GM19455 (cell line): ENCODE measurements around the gene CDC42EP3.

Experiments
- ATAC-seq: cut with Tn5 transposase; IDR thresholded peaks from one replicate; pipeline ENCODE4 v1.9.1; 2021; ENCODE audit not compliant: unreplicated experiment

CDC42EP3 gene, protein sequence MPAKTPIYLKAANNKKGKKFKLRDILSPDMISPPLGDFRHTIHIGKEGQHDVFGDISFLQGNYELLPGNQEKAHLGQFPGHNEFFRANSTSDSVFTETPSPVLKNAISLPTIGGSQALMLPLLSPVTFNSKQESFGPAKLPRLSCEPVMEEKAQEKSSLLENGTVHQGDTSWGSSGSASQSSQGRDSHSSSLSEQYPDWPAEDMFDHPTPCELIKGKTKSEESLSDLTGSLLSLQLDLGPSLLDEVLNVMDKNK

DNA sequence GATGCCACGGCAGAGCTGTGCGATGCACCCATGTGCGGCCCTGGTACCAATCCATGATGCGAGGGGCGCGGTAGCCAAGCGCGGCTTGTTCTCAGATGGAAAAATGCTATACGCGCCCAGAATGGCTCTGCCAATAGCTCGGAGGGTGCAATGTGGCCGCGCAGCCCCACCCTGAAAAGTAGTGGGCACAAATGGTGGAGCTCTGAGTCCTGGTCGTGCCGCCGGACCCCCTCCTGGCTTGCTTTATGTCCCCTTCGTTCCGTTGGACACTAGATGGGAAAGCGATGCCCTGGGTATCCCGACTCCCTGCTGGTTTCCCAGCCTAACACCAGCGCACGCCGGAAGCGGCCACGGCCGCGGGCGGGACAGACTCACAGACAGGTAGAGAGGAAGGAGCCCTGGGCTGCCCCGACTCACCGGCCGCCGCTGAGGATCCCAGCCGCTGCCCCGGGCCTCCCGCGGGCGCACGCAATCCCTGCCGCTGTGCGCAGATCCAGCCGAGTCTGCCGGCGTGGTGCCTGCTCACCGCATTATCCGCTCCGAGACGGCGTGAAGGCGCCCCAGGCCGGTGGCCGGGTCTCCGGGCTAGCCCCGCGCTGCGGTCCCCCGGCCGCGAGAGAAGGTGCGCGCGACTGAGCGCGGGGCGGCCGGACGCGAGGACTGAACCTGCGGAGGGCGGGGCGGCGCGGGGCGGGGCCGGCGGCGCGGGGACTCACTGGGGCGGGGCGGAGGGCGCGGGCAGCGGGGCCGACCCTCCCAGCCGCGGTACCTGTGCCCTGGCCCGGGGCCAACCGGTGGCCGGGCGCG is at the start of gene CDC42EP3:
Gene CDC42EP3, minus strand, starts transcription at position 634 of the 807 bp plus-strand sequence. CDS start 25,055 bp downstream, outside the sequence.
- peak; percentile 56 for ATAC-seq

DNA sequence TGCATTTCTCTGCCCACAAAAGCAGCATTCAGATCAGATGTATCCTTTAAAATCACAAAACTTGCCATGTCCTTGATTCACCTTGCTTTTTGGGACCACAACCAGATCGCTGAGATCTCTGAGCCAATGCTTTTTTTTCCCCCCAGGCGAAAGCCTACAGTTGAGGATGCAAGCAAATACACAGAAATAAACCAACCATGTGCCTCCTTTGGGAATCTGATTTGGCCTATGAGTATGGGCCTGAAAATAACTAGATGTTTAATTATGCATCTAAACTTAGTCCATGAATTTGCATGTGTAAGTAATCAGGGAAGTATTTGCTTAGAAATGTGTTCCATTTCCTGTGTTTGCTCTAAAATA is 49.7 kb upstream of the CDC42EP3 start:
- no peak for ATAC-seq

DNA sequence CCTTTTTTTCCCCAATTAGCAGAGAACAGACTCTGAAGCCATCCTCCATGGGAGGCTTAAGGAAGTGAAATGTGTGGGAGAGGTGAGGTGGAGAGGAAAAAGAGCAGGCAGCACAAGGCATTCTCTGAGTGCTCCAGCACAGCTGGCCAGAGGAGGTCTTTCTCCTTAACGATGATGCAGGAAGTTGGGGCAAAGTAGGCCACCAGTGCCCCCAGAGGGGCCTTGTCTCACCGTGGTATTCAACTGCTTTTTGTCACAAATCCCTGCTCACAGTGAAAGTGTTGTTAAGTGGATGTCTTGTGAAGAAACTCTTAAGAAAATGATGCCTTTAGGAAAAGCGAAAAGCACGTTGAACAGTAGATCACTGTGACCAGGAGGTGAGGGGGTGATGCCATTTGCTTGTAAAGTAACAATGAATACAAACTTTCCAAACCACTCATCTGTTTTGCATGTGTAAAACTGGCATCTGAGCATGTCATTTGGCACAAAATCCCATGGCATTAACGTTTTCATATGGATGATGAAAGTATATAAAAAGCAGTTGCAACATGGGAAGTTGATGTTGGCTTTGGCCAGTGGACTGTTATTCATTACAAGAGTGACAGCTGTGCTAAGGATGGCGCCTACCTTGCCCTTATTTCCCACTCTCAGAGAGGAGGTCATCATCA is 49.2 kb upstream of the CDC42EP3 start:
- ATAC-seq: no peak

DNA sequence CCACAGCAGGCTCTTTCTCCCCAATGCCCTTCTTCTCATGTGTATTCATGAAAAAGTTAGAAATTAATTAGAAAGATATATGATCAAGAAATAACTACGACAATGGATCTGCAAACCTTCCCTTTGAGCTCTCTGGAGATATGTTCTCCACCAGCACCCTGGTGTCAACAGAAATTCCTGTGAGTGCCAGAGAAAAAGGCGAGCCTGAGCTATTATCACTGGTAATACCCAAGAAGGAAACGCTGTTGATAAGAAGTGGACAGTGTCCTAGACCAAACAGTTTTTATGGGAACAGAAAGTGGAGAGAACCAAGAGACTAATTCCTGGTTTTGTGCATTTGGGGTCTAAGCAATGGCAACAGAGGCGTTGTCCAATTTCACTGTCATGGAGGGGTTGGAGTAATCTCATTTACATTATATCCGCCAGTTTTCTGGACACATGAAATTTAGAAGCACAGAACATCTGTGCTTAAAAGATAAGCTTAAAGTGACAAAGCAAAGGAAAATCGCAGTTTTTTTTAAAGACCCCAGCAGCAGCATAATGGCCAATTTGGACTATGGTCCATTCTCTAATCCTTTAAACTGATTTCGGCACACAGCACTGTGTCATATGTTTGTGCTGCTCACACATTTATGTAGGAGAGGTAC is 47.2 kb upstream of the CDC42EP3 start:
- no peak for ATAC-seq

DNA sequence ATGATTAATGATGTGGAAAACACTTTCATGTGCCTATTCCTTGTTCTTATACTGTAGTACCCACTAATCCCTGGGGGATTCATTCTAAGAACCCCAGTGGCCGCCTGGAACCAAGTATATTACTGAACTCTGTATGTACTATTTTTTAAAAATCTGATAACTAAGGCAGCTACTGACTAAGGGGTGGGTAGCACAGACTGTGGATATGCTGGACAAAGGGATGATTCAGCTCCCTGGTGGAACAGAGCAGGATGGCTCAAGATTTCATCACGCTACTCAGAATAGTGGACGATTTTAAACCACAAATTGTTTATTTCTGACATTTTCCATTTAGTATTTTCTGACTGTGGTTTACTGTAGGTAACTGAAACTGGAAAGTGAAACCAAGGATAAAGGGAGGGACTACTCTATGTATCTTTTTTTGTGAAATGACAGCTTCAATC is 41.8 kb upstream of the CDC42EP3 start:
- ATAC-seq: no peak

DNA sequence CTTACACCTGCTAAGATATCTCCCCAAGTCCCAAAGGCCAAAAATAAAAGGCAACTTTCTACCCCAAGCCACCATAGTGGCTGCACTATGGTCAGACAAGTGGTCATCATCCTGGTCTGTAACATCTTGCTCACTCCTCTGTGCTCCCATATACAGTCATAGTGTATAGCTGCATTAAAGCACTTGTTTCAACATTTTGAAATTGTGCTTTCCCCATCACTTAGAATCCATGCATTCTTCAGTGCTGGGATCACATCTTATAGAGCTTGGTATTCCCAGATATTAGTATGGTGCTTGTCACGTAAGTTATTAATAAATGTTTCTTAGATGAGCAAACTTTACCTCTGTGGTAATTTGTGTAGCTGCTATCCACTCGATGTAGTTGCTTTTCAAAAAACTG is 40.4 kb upstream of the CDC42EP3 start:
- no peak for ATAC-seq

DNA sequence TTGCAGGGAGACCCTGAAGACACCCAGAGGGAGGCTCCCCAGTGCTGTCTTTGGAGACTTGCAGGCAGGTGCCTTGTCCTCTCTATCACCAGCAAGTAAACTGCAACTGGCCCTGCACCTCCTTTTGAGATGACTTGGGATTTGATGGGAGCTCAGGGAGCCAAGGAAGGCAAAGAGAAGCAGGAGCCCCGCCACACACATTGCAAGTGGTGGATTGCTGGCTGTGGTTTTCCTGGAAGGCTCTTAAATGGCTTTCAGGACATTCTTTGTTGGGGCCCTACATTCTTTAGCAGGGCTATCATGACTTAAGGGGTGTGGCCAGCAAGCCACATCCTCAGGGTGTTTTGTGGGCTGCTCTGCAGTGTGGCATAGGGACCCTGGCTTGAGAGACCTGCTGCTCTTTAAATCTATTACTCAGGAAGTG is 39.9 kb upstream of the CDC42EP3 start:
- no peak for ATAC-seq

DNA sequence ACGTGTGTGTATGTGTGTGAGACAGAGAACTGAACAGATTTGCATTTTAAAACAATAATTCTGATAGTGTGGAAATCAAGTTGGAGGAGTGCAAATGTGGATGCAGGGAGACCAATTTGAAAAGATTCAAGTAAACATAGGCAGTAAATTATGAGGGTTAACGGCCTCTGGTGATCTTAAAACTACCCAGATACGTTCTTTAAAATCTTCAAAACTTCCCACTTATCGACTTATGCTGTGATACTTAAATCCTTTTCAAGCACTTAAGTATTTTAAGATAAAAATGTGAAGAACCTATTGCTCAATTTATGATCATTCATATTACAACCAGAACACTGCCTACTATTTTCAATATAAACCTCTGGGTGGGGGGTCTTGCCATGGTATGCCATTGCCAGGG is 37.7 kb upstream of the CDC42EP3 start:
- ATAC-seq: no peak

DNA sequence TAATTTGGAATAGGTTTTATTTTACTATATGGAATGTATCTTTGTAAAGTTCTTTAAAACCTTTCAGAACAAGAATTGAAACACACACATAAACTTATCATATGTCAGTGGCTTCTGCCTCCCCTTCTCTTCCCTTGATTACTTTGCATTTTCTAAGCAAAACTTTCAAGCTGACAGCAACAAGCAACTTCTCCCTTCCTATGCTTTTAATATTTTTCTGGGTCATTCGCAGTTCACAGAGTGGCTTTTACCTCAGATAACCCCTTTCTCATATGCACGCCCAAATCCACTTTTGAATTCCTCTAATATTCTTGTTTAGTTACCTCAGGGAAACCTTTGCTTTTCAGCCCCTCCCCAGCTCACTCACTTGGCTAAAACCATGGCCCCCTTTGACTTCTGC is 36.7 kb upstream of the CDC42EP3 start:
- no peak for ATAC-seq

DNA sequence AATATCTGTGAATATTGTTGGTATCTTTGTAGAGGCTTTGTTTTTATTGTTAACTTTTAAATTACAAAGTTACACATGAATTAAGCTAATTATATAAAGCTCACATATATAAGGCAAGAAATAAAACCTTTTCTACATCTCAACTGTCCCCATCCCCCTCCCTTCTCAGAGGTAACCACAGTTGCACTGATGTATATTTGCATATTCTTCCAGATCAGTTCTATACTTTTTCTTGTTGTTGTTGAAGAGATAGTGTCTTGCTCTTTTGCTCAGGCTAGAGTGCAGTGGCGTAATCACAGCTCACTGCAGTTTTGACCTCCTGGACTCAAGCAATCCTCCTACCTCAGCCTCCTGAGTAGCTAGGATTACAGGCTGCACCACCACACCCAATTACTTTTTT is 36.0 kb upstream of the CDC42EP3 start:
- no peak for ATAC-seq

DNA sequence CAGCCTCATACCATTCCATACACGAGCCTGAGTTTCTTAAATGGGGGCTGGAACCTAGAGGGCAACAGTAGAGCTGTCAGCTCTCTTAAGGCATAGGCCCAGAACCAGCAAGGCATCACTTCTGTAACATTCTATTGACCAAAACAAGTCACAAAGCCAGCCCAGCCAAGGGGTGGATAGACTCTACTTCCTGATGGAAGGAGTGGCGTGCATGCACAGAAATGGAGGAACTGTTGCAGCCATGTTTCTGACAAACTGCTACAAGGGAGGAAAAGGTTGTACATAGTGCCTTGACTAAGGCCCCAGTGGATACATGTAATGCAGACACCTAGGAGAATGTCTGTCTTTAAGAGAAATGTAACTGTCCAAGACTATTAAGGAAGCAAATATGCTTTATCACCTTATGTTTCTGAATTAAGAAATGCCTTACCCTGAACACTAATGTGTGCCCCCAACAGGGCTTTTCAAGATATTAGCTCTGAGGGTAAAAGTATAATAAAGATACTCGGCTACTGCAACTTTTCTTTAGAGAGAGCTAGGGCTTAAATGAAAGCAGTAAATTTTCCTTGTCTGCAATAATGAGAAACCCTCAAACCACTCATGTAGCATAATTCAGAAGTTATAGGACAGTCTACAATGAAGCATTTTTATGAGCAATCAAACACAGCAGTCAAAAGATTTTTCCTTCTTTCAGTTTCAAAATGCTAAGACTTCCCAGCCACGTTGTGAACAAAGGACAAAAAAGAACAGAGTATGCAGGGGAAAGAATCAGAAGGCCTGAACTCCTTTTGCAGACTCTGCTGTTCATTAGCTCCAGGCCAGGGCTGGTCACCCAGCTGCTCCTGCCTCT is 35.1 kb upstream of the CDC42EP3 start:
- no peak for ATAC-seq

DNA sequence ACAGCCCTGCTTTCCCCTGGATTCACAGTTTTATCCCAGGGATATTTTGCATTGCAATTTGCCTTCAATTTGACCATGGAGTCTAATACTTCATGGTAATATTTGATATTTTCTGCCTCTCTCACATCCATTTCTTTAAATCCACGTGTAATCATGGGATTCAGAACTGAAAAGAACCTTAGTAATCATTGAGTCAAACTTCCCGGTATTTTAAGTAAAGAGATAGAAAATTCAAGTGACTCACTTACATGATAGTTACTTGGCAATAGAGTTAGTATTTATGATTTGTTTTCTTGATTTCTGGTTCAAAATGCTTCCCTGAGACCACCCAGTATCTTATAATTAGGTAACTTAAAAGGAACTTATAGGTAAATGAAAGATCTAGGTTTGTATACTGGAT is 33.7 kb upstream of the CDC42EP3 start:
- no peak for ATAC-seq

DNA sequence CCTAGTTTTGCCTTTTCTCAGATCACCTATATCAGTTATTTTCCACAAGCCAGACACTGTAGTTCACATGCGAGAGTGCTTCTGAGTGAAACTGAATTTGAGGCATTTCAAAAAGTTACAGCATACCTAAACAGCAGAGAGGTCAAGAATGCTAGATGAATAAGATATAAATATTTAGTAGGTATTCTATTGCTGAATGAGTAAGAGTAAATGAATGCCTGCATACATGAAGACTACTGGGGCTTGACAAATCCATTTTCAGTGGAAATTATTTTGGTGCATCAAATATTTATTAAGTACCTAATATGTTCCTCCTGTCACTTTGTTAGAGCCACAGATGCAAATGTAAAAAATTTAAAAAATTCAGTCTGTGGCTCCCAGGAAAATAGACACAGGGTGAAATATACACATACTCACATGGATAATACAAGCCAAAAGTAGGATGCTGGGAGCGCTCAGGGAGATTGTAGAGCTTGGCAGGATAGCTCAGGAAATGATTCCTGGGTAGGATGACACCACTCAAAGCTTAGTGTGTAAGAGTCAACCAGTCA is 27.6 kb upstream of the CDC42EP3 start:
- no peak for ATAC-seq

DNA sequence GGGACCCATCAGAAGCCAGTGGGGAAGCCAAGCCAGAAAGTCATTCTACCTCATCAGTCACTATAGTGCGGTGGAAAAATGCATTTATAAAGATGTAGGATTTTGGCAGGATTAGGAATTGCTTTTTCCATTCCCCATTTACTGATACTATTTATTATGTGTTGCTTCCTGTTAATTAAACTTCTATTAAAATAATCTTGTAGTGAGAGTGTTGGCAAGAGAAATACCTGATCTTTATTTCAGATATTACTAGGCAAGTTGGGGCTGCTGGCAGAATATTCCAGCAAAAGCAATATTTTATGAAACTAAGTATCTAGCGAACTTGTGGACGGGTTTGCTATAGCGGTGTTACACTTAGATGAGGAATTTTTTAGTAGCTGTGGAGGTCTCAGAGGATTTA is 23.9 kb upstream of the CDC42EP3 start:
- ATAC-seq: no peak

DNA sequence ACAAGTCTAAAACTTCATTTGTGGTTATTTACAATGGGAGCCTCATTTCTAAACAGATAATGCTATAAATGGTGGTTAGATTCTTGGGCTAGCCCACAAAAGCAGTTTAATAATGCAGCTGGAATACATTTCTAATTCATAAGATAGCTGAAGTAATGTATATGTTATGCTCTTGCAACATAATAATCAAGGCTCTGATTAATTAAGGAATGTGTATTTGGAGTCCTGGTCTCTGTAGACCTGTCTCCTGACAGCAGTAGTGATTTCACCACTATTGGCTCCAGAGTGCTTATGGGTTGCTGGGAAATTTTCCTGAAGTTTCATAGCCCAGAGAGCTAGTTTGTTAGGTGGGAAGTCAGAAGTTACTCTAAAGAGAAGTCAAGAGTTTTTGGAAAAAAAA is 21.3 kb upstream of the CDC42EP3 start:
- no peak for ATAC-seq

DNA sequence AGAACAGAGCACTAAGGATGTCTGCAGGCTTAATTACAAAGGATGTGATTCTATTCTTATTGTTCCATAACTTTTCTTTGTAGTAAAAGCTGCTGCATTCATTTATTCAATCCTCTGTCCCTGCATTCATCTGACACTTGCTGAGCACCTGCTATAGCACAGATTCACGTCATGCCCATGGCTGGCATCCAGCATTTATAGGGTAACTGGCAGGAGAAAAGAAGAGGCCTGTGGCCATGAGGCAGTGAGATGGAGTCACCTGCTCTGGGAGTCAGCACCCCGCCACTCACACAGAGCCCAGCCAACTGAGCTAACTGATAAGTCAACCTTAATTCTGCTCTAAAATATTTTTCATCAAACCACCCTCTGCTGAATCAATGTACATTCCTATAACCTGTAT is 18.3 kb upstream of the CDC42EP3 start:
- ATAC-seq: no peak

DNA sequence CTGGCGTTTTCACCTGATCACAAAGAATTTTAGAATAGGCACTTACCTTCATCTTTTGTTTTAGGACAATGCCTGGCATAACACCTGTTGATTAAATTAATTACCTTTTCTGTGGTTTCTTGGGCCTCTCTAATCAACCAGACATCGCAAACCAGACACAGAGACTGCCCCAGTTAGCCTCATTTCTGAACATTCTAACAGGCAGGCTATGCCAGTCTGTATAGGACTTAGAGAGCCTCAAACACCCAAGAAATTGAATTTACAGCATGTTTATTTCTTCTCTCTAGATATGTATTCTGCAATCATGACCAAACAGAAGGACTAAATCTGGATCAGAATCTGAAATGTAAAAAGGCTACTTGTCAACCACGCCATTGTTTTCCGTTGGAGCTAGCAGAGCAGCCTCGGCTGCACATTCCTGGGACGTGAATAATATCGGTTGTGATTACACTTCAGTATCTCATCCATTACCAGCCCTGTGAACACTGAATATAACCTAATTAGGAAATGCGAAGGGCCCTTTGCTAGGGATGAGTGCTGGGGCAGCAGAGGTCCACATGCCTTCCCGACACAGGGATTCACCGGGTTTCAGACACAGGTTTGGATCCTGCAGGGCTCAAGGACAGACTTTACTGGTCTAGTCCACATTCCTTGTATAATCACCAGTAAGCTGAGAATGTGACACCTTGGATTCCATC is 17.5 kb upstream of the CDC42EP3 start:
- ATAC-seq: no peak

DNA sequence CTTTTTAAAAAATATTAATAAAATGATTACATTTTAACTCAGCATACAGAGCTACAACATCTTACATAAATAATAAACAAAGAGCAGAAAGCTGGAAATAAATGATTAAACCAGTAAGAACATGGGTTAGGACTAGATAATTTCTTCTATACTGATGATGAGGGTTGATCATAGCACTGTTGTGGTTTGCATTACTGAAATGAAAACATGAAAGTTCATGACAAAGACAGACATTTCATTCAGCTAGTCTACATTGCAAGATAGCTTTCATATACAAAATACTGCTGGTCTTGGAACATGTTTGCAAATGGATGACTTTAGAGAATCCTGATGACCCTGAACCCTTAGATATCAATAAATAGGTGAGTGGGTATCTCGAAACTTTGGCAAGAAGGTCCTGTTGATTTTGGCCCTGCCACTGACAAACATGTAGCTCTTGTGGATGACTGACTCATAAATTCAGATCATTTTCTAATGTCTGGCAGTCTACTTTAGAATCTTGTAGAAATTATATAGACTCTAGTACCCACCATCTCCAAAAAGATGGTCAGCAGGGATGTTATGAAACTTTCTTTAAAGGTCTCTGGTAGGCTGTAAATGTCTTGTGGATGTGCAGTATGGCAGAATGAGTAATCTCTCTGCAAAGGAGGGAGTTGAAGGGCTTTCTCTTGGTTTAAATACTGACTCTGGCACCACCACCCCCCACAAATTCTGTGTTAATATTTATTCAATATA is 15.5 kb upstream of the CDC42EP3 start:
- ATAC-seq: no peak

DNA sequence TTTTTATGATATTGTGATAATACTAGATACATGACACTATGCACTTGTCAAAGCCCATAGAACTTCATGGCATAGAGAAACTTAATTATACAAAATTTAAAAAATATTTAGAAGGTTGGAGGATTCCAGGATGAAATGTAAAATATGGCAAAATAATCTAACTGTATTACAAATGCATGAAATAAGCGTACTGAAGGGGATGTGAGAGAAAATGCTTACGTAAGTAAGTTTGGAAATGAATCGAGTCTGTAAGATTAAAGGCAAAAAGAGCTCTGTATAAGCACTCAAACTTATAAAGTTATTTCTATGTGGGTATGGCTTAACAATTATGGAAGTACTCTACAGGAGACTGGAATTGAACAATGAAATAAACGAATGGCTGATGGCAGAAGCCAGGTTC is 13.4 kb upstream of the CDC42EP3 start:
- no peak for ATAC-seq
